Left lung (tissue), 10 donors: ENCODE results near the gene INTS11. TPM values are rescaled to one million over a fixed set of nuclear protein-coding genes. Genes with fewer than 3 reads are reported as not detected.

Source experiments
- ATAC-seq: fragments of 200-7000 bp; cut with Tn5 transposase; one replicate; pipeline ENCODE4 v1.9.1; 2020; ENCODE audit warnings: moderate library complexity
- DNase-seq, 4 donors: peaks; one replicate each; pipeline ENCODE4 v3.0.0-alpha.2; 2013 to 2020
- H3K27ac ChIP-seq, 2 donors: fragments of 200-600 bp; sonication (generic) in 1 of 2; one replicate each; pipeline versions ENCODE4 v1.5.0 to v1.8.0; 2020 to 2021
- H3K27me3 ChIP-seq, 2 donors: fragments of 200-600 bp; sonication (generic) in 1 of 2; one replicate each; pipeline versions ENCODE4 v1.5.0 to v1.8.0; 2020 to 2021
- H3K36me3 ChIP-seq, 2 donors: fragments of 200-600 bp; sonication (generic) in 1 of 2; one replicate each; pipeline versions ENCODE4 v1.5.0 to v1.8.0; 2020 to 2021
- H3K4me1 ChIP-seq, 2 donors: fragments of 200-600 bp; one replicate each; pipeline ENCODE4 v1.8.0; 2021
- H3K4me3 ChIP-seq, 2 donors: fragments of 200-600 bp; sonication (generic) in 1 of 2; one replicate each; pipeline versions ENCODE4 v1.5.0 to v1.8.0; 2020 to 2021; ENCODE audit warnings: mild to moderate bottlenecking in 1 of 2
- H3K9me3 ChIP-seq, 2 donors: fragments of 200-600 bp; sonication (generic) in 1 of 2; one replicate each; pipeline versions ENCODE4 v1.5.0 to v1.8.0; 2020 to 2021
- intact Hi-C, 2 donors: fragments of 100-400 bp; cut with DNase I; formaldehyde crosslinking; loops; one replicate each; pipeline versions ENCODE4 v1.11.2 to v1.14.2; 2022
- polyA plus RNA-seq, 6 donors: library from polyadenylated mRNA; unstranded; fragments of 120-200 nt; gene quantifications; one replicate each; pipeline ENCODE4 v1.2.1, GENCODE V29; 2013; ENCODE audit not compliant: insufficient read length in 6 of 6
- total RNA-seq, 2 donors: library from RNA; stranded (reverse); fragmentation: NEBNext Ultra II Directional; extraction: Animal tissue kit (Norgen Biotek cat#: 25700); gene quantifications; one replicate each; pipeline ENCODE4 v1.2.1, GENCODE V29; 2021
- TF ChIP-seq, protein P1 (sequence below), 2 donors: fragments of 200-600 bp; sonication (generic) in 1 of 2; IDR thresholded peaks; one replicate each; pipeline versions ENCODE4 v1.5.0 to v1.8.0; 2021; ENCODE audit warnings: antibody characterized with exemption in 2 of 2
- donor health status: DM: no; HTN: yes; CAD: no.
- donor health status: DM: no; HTN: no; CAD: no.

The INTS11 gene
- total and polyA plus RNA-seq, 8 donors = 67.0 to 166 (median 117) TPM

DNA sequence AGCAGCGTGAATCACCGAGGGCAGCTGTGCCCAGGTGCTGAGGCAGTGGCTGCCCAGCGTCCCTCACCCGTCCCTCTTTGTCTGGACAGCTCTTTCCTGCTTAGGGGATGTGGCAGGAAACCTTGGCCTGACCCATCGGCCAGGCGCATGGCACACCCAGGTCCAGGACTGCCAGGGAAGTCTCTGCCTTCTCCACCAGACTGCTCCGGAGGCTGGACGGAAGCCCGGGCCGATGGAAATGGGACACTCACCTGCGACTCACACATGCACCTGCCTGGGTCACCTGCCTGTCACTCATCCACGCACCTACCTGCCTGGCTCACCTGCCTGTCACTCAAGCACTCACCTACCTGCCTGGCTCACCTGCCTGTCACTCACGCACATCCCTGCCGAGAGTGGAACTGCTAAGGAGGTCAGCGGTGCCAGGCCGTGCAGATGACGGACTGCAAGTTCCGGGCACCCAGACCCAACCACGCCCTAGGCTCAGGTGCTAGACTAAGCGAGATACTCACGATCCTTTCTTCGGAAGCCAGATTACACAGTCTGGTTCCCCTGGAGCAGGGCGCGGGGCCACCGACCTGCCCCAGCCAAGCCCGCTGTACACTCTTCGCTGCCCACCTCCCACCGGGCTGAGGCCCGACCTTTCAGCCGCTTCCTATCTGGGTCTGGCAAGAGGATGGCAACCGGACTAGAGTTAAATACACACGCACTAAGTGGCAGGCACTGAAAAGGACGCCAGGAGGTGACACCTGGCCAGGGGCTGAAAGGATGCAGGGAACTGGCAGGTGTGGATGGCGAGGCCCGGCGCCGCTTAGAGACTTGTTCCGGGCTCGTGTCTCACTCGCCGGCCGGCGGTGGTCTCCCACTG is 51.9 kb downstream of the INTS11 start:
- TF ChIP-seq, protein P1, sequence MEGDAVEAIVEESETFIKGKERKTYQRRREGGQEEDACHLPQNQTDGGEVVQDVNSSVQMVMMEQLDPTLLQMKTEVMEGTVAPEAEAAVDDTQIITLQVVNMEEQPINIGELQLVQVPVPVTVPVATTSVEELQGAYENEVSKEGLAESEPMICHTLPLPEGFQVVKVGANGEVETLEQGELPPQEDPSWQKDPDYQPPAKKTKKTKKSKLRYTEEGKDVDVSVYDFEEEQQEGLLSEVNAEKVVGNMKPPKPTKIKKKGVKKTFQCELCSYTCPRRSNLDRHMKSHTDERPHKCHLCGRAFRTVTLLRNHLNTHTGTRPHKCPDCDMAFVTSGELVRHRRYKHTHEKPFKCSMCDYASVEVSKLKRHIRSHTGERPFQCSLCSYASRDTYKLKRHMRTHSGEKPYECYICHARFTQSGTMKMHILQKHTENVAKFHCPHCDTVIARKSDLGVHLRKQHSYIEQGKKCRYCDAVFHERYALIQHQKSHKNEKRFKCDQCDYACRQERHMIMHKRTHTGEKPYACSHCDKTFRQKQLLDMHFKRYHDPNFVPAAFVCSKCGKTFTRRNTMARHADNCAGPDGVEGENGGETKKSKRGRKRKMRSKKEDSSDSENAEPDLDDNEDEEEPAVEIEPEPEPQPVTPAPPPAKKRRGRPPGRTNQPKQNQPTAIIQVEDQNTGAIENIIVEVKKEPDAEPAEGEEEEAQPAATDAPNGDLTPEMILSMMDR (IDR thresholded peaks at IDR 0.05) = no peak
- Histone ChIP-seq H3K27ac (peak overlapping the region; percentile 56 to 80), H3K27me3 (no peaks in the 10 kb centered on the region), H3K36me3 (peaks cover 0 to 14% of the 10 kb centered on the region in 2 donors), H3K4me1 (peaks cover 22 to 41% of the 10 kb centered on the region in 2 donors), H3K4me3 (peak overlapping the region; percentile 83 to 94), H3K9me3 (no peaks in the 10 kb centered on the region)
- intact Hi-C loops = no loop called here
- ATAC-seq (peak; percentile 53), DNase-seq (peak in 2 of 4 donors; percentile 59 to 85)

DNA sequence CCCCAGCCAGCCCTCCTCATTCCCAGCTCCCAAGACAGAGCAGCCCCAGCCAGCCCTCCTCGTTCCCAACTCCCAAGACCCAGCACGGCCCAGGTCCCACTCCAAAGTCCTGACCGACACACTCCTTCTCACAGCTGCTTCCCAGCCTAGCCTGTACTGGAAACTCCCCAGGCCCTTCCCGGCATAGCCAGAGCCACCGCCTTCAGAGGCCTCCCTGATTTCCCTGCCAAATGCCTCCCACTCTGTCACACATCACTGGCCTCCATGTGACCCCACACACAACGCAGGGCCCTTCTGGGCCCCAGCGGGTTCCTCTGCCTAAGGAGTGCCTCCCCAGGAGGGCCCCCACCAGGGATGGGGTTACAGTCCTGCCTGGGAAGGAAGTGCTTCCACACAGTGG is 53.6 kb downstream of the INTS11 start:
- no peak overlapping the region for H3K4me3 ChIP-seq

DNA sequence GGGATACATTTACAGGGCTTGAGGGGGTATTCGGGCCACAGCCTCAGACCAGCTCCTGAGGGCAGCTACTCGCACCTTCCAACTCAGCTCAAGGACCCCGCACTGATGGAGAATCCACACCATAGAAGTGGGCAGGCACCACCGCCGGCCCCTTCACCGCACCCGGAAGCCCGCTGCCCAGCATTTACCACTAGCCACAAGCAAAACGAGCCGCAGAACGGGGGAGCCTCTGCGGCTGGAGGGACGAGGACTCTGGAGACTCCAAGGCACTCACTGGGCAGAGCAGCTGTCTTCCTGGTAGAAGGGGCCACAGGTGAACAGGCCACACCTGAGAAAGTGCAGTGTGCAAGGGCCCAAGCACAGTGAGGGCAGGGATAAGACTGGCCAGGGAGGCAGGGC is 56.2 kb downstream of the INTS11 start:
- peaks cover 17 to 34% of the 10 kb centered on the region in 2 donors for H3K4me1 ChIP-seq
- no peak overlapping the region for H3K27ac ChIP-seq
- DNase-seq = no peak
- H3K9me3 ChIP-seq = no peaks in the 10 kb centered on the region
- TF ChIP-seq, protein P1 (IDR thresholded peaks at IDR 0.05) = no peak
- no peak overlapping the region for H3K4me3 ChIP-seq
- intact Hi-C loops = no loop called here
- peaks cover 0 to 55% of the 10 kb centered on the region in 2 donors for H3K36me3 ChIP-seq
- no peak for ATAC-seq
- no peaks in the 10 kb centered on the region for H3K27me3 ChIP-seq

More for the DNA sequence above, 53.6 kb downstream of the INTS11 start:
- H3K9me3 ChIP-seq = no peaks in the 10 kb centered on the region
- H3K4me1 ChIP-seq = peaks cover 22 to 41% of the 10 kb centered on the region in 2 donors
- no peak for ATAC-seq
- intact Hi-C loops = no loop called here
- H3K36me3 ChIP-seq = peaks cover 0 to 32% of the 10 kb centered on the region in 2 donors
- no peak overlapping the region for H3K27ac ChIP-seq
- TF ChIP-seq, protein P1 (IDR thresholded peaks at IDR 0.05) = no peak
- DNase-seq = no peak
- H3K27me3 ChIP-seq = no peaks in the 10 kb centered on the region

DNA sequence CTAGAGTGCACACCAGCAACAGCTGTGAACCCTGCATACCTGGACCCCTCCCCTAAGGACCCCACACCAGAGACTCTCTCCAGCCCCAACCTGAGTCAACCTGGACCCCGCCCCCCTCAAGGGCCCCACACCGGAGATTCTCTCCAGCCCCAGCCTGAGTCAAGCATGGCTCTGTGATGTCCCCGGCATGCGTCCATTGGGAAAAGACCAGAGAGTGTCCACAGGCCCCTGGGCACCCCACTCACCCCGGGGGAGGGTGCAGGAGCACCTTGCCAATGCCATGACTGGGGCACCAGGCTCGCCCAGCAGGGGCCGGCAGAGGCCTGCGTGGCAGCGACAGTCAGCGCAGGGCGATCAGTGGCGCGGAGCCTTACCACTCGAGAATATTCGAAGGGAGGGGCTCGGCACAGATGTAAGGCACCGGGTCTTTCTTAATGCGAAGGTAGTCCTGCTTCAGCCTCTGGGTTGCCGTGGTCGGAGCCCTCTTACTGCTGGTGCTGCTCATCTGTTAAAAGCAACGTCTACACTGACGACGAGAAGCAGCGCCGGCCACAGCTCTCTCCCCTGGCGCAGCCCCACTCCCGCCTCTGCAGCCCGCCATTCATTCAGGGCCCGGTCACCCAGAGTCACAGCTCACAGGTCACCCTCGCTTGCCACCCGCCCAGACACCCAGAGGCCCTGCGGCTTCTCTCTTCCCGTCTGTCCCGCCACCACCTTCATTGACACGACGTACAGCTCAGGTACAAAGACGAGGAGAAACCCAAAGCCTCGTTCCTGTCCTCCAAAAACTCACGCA is 56.8 kb downstream of the INTS11 start:
- TF ChIP-seq, protein P1 (IDR thresholded peaks at IDR 0.05) = no peak
- Histone ChIP-seq H3K4me1 (peaks cover 15 to 29% of the 10 kb centered on the region in 2 donors), H3K4me3 (no peak overlapping the region), H3K36me3 (peaks cover 0 to 61% of the 10 kb centered on the region in 2 donors), H3K9me3 (no peaks in the 10 kb centered on the region), H3K27me3 (no peaks in the 10 kb centered on the region), H3K27ac (no peak overlapping the region)
- intact Hi-C loops = no loop called here
- ATAC-seq (no peak), DNase-seq (no peak)

DNA sequence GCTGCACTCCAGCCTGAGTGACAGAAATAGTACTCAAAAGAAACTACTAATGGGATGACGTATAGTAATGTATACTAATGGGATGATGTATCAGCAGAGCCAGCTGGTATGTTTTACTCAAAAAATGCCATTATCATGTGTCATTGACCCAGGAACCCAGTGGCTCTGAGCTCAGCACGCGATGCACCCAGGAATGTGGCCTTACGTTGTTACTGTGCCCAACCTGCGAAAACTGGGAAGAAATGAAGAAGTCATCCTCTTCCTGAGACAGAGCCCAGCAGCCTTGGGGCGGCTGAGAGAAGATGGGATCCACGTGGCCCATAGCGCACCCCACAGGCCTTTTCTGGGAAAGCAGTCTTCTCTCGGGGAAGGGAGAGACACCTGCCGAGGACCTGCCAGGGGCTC is 59.6 kb downstream of the INTS11 start:
- Histone ChIP-seq H3K4me3 (no peak overlapping the region), H3K9me3 (no peaks in the 10 kb centered on the region), H3K4me1 (peaks cover 0 to 10% of the 10 kb centered on the region in 2 donors), H3K36me3 (peaks cover 0 to 89% of the 10 kb centered on the region in 2 donors), H3K27ac (no peak overlapping the region), H3K27me3 (no peaks in the 10 kb centered on the region)
- intact Hi-C loops = no loop called here
- ATAC-seq = no peak
- TF ChIP-seq, protein P1 (IDR thresholded peaks at IDR 0.05) = no peak
- DNase-seq = no peak
